OCI-LY1 (cell line): Measurements from ENCODE around the gene DEFB129.

Experiments
- EZH2 ChIP-seq: fragments of 200-600 bp; sonication (generic), shearing (Covaris generic); IDR thresholded peaks from 2 replicates; pipeline ENCODE4 v1.8.0; 2017; ENCODE audit warnings: borderline replicate concordance, mixed run types, mild to moderate bottlenecking, antibody characterized with exemption, low read length, moderate library complexity, mixed read lengths
- TF ChIP-seq, protein P1 (sequence below): fragments of 200-600 bp; sonication (generic), shearing (Covaris generic); IDR thresholded peaks from 2 replicates; pipeline ENCODE4 v1.5.1; 2017; ENCODE audit warnings: mild to moderate bottlenecking, antibody characterized with exemption, low read length, moderate library complexity, mixed read lengths

DNA sequence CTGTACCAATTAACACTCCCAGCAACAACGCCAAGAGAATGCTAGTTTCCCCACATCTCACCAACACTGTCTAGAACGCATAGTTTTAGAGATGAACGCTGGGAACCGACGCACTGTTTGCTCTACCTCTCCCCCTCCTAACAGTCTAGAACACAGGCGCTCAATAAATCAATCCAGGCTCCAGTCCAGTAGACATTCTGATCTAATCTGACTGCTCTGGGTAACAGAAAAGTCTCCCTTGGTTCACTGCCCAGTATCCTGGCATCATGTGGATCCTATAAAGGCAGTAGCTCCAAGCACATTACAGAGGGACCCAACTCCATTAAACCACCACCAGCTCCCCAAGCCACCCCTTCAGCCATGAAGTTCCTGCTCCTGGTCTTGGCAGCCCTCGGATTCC lies 30.4 kb downstream of the DEFB129 start, which contains the start of gene DEFB132:
- TF ChIP-seq, protein P1, sequence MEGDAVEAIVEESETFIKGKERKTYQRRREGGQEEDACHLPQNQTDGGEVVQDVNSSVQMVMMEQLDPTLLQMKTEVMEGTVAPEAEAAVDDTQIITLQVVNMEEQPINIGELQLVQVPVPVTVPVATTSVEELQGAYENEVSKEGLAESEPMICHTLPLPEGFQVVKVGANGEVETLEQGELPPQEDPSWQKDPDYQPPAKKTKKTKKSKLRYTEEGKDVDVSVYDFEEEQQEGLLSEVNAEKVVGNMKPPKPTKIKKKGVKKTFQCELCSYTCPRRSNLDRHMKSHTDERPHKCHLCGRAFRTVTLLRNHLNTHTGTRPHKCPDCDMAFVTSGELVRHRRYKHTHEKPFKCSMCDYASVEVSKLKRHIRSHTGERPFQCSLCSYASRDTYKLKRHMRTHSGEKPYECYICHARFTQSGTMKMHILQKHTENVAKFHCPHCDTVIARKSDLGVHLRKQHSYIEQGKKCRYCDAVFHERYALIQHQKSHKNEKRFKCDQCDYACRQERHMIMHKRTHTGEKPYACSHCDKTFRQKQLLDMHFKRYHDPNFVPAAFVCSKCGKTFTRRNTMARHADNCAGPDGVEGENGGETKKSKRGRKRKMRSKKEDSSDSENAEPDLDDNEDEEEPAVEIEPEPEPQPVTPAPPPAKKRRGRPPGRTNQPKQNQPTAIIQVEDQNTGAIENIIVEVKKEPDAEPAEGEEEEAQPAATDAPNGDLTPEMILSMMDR: no peak
- TF ChIP-seq EZH2: no peak
